HG02623 (cell line): ENCODE results near the gene ARHGAP5.

Experiments used
- ATAC-seq: cut with Tn5 transposase; IDR thresholded peaks from one replicate; pipeline ENCODE4 v1.9.1; 2021; ENCODE audit warnings: moderate library complexity; ENCODE audit not compliant: unreplicated experiment

The ARHGAP5 gene

DNA sequence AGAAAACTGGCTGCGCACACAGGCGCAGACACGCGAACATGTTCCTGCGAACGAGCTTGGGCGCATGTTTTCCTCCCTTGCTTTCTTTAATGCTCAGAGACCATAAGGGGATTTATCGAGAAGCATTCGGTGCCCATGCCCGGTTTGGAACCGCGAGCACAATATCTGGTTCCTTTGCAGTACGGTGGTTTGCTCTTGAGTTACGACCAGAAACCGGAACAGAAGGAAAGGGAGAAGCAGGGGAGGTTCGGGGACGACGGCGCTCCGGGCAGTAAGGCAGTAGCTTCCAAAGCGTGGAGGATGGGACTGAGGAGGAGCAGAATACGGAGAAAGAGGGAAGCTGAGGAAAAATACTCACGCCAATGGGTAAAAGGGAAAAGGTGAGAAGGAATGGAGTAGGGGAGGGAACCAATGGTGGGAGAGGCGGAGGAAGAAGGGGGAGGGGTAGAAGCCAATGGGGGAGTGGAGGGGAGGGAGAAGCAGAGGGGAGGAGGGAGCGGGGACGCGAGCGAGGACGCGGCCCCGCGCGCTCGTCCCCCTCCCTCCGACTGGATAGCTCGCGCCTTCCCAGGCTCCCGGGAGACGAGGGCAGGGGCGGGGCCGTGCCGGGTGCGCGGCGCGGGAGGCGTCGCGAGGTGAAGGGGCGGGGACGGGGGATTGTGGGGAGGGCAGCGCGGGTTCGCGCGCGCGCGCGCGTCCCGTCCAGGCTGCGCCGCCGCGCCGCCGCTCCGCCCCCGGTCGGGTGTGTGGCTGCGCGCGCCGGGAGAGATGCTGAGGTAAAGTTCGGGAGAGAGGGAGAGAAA is 625 bp upstream of the ARHGAP5 start:
- peak; percentile 48 for ATAC-seq

DNA sequence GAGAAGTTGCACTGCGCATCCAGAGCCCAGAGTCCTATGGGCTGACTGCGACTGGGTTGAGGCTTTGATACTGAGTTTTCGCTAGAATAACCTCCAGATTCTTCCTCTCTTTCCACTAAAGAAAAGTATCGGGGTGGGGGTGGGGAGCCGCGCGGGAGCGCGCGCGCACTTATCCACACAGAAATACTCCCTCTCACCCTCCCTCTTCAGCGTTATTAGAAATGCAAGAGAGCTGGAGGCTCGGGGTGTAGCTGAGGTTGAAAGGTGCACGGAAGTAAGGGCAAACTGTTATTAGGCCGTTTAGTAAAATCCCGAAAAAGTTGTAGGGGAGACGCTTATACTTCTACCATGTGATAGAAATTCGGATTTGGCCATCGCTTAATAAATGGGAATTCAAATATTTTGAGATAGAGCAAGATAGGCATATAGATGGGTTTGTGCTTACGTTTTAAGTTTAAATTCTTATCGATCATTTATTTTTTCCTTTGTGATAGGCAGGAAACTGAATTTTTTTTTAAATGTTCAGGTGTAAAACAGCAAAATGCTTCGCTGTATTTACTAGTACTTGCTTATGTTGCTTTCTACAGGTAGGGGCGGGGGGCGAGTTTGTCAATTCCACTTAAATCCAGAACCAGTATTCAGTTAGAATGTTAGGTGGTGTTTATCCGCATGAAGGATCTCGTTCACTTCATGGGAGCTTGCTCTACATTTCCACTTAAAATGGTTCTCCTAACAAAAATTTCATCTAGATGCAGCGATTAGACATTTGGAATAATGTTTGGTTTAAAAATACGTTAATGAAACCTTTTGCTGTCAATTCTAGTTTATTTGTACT is 1.1 kb downstream of the ARHGAP5 start:
- no peak for ATAC-seq

DNA sequence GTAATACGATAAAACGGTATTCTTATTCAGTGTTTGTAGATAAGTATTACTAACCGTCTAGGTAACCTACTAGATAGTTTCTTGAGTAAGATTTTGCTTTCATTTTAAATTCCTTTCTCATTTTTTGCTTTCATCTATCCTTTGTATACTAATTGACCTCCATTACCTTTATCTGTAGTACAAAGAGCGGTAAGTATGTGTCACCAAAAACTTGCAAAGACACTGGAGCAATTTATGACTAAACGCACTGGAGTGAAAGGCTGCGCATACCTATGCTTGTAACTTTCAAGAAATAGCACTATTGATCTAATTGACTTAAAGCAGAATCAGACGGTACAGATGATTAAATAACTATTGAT is 1.7 kb downstream of the ARHGAP5 start:
- no peak for ATAC-seq

DNA sequence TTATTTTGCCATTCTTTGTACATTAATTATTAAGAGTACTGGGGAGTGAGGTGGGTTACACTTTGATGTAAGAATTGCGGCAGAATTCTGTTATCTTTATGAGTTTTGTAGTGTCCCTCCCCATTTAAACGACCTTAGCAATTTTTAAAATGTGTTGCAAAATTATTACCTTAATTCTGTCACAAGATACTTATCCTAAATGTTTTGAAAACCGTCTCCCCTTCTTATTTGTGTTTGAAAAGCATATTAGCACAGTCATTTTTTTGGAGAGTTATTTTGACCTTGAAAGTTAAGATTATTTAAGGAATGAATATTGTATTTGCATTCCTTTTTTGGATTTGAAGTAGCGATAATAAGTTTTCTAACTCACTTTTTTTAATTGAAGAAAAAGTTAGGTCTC is 2.2 kb downstream of the ARHGAP5 start:
- ATAC-seq: no peak

DNA sequence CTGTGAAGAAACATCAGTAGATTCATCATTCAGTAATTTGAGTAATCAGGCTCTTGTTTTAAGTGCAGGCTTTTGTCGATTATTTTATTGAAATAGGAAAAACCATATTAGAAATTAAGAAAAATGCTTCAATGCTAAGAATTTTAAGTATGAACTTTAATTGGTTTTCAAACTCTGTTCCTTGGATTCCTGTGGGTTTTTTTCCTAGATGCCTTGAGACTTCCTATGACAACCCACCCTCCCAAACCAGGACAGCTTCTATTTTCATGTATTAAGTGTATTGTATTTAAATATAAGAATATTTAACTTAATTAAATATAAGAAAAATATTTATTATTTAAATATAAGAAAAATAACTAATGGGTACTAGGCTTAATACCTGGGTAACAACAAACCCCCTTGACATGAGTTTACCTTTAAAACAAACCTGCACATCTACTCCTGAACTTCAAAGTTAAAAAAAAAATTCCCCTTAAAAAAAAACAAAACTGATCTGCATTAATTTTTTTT is 3.0 kb downstream of the ARHGAP5 start:
- ATAC-seq: no peak

DNA sequence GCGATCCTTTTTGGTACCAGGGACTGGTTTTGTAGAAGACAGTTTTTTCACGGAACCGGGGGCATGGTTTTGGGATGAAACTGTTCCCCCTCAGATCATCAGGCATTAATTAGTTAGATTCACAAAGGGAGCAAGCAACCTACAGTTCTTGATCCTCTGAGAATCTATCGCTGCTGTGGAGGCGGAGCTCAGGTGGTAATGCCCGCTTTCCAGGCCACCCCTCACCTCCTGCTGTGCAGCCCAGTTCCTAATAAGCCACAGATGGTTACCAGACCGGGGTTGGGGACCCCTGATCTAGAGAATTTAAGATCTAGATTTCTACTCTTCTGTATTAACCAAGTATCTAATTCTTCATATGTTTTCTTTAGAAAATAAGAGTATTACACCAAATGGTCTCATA is 4.8 kb downstream of the ARHGAP5 start:
- no peak for ATAC-seq

DNA sequence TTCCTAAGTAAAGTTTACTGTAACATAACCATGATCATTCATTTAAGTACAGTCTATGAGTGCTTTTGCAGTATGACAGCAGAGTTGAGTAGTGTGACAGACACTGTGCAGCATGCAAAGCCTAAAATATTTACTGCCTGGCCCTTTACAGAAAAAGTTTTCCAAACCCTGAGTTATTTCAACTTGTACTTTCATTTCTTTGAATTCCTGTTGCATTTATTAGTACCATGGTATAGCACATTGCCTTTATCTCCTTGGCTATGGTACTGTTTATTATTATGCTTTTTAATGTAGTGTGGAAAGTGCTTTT is 6.2 kb downstream of the ARHGAP5 start:
- ATAC-seq: no peak

DNA sequence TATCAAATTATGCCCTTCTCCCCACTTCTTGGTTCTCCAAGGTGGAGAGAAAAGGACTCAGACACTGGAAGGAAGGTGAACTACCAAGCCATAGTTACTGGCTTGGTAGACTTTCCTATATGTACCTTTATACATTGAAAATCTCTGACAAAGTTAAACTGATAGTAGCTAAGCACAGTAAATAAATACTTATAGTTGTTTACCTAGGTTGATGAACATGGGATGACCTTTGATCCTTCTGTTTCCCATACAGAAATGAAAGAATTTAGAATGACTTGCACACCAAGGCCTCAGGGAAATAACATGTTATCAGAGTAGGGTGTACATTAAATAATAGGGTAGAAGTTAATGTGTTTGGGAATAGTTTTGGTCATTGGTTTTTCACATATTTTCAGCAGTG is 6.7 kb downstream of the ARHGAP5 start:
- ATAC-seq: no peak

DNA sequence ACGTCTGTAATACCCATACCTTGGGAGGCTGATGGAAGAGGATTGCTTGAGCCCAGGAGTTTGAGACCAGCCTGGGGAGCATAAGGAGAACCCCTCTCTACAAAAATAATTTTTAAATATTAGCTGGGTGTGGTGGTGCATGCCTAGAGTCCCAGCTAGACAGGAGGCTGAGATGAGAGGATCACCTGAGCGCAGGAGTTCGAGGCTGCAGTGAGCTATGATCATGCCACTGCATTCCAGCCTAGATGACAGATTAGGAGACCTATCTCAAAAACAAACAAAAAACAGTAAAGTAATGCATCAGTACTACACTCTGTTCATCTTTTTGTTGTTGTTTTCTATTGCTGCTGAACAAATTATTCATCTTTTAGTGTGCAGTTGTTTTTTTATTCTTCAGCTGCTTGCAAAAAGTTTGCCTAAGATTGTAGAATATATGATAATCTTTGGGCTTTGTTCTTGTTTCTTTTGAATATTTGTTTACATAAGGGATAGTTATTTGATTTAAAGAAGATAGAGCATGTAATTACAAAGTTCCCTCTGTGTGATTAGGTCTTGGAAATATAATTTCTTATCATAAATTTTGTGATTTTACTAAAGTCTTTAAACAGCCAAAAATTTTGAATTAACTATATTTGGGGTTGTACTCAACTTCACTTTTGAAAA is 8.2 kb downstream of the ARHGAP5 start:
- ATAC-seq: no peak

DNA sequence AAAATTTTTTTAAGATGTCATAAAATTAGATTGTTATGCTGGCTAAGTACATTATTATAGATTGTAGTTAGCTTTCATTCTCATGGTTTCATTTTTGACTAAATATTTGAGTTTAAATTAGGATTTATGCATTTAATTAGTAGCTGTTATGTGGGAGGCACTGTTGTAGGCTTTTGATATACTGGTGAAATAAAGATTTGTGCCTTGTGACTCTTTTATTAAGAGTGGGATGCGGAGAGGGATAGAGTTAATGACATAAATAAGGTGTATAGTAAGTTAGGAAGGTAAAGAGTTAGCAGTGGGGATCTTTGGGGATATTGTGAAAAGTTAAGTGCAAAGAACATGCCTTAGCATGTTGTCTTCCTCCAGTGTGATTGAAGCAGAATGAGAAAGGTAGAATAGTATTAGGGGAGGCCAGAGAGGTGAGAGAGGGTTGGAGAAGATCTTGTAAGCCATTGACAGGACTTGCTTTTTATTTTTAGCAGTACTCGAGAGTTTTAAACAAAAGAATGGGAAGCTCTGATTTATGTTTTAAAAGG is 8.8 kb downstream of the ARHGAP5 start:
- no peak for ATAC-seq

DNA sequence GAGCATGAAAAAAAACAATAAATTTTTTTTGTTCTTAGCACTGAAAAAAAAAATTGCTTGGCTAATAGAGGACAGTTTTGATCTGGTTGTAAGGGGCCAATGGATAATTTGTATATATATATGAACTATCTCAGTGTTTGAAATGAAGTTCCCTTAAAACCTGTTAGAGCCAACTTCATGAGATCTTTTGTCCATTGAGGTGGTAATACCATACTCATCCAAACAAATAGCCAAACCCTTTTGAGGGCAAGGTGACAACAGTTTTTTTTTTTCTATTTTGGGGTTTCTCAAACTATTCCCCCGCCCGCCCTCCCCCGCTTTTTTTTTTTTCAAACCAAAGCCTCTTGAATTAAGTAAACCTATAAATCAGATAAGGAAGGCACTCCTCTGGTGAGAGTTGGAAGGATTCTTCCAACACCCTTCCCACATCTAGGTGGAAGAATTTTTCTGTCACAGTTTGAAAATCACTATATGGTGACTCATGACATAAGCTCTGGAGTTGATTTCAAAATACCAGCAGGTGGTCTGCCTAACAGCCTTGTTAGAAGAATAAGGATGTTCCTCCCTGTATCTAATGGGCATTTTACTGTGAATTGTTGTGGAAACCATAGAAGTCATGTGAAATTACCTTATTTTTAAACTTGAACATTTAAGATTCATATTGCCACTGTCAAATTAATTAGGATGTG is 10.2 kb downstream of the ARHGAP5 start:
- no peak for ATAC-seq

DNA sequence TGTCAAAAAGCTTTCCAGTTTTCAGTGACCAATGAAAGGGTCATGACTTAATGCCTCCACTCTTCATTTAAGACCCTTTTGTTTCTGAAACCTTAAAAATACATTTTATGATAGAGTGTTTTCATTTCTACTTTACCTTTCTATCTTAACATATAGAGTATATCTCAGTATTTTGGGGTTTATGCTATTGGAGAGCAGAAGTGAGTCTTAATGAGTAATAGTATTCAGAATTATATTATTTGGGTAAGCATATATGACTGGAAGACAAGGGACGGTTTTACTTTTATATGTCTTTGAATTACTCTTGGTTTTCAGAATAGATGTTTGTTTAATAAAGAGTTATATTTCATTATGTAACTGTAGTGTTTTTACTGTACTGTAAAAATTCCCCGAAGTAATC is 10.8 kb downstream of the ARHGAP5 start:
- ATAC-seq: no peak

DNA sequence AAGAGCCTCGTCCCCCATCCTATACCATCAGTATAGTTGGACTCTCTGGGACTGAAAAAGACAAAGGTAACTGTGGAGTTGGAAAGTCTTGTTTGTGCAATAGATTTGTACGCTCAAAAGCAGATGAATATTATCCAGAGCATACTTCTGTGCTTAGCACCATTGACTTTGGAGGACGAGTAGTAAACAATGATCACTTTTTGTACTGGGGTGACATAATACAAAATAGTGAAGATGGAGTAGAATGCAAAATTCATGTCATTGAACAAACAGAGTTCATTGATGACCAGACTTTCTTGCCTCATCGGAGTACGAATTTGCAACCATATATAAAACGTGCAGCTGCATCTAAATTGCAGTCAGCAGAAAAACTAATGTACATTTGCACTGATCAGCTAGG is 13.6 kb downstream of the ARHGAP5 start:
- ATAC-seq: no peak

DNA sequence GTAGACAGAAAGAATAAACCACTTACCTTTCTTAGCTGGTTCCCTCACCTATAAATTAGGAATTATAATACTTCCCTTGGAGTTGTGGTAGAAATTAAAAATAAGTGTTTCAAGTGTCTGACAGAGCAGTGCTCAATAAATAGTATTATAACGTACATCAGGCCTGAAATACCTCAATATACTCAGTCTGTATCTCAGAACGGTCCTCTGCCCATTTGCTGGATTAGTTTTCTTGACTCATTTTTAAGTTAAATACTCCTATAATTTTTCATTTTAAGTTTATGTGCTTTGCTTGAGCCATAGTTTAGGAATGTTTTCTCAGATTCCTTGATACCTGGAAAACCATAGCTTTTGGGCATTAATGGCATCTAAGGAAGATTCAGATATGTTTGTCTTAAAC is 22.4 kb downstream of the ARHGAP5 start:
- ATAC-seq: no peak

DNA sequence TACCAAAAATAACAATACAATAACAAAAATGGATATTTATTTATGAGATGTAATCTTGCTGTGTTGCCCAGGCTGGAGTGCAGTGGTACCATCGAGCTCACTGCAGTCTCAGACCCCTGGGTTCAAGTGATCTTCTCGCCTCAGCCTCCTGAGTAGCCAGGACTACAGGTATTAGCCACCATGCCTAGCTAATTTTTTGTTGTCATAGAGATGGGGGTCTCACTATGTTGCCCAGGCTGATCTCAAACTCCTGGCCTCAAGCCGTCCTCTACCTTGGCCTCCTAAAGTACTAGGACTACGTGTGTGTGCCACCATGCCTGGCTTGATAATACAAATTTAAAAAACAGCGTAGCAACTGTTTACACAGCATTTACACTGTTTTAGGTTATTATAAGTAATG is 23.1 kb downstream of the ARHGAP5 start:
- ATAC-seq: no peak

DNA sequence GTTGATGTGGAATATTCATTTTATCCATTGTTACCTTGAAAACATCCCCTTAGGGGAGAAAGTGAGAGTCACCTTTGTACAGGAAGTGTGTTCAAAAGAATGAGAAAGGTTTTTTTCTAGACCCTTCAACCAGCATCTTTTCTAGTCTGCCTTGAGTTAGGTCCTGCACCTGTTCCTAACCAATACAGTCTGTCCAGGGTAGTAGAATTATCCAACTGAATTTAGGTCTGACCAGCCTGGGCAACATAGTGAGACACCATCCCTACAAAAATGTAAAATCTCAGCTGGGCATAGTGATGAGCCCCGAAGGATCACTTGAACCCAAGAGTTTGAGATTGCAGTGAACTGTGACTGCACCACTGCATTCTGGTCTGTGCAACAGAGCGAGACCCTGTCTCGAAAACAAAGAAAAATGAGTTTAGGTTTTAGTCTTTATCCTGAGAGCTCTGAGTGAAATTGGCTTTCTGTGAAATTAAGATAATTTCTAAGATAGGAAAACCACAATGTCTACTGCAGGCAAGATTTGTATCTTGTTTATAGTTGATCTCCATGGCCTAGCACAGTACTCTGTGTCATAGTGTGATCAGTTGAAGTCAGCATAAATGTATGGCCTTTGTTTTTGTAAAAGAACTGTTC is 25.2 kb downstream of the ARHGAP5 start:
- peak; percentile 84 for ATAC-seq

DNA sequence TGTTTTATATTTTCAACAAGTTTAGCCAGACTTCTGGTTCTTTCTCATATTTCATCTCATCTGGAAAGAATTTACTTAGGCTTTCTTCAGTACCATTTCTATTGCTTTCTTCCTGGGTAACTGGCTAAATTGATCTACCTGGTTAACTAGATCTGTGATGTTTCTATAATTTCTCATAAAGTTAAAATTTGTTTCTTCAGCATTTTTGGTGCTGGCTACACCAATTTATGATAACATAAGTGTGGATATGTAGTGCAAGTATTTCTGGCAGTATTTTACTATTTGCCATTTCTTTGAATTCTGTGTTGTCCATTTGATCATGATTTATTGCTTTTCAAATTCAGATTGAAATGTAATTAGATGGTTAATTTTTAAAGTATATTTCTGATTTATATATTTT is 25.9 kb downstream of the ARHGAP5 start:
- no peak for ATAC-seq

DNA sequence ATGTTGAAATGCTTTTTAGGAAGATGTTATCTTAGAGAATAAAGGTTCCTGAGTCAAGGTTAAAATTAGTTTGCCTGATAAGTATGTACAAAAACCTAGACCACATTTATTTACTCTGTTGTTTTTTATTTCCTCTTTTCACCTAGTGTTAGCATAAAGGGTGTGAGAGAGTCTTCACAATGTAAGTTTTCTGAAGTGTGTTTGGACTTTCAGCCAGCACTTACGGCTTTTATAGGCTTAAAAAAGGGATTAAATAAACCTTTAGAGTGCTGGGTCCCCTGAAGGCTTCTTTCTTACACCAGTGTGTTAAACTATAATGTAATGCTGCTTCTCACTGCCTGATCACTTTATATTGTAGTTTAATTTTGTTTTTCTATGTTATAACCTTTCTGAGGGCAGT is 27.2 kb downstream of the ARHGAP5 start:
- ATAC-seq: no peak

DNA sequence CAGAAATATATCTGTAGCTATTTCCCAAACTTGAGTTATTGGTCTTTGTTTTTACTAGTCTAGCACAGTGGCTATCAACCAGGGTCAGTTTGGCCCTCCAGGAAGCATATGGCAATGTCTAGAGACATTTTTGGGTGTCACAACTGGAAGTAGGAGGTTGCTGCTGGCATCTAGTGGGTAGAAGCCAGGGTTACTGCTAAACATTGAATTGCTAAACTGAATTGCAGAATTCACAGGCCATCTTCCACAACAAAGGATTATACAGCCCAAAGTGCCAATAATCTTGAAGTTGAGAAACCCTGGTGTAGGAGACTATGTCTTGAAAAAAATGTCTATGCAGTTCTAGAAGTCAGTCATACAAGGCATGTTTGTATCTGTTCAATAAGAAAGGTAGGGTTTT is 27.7 kb downstream of the ARHGAP5 start:
- no peak for ATAC-seq

DNA sequence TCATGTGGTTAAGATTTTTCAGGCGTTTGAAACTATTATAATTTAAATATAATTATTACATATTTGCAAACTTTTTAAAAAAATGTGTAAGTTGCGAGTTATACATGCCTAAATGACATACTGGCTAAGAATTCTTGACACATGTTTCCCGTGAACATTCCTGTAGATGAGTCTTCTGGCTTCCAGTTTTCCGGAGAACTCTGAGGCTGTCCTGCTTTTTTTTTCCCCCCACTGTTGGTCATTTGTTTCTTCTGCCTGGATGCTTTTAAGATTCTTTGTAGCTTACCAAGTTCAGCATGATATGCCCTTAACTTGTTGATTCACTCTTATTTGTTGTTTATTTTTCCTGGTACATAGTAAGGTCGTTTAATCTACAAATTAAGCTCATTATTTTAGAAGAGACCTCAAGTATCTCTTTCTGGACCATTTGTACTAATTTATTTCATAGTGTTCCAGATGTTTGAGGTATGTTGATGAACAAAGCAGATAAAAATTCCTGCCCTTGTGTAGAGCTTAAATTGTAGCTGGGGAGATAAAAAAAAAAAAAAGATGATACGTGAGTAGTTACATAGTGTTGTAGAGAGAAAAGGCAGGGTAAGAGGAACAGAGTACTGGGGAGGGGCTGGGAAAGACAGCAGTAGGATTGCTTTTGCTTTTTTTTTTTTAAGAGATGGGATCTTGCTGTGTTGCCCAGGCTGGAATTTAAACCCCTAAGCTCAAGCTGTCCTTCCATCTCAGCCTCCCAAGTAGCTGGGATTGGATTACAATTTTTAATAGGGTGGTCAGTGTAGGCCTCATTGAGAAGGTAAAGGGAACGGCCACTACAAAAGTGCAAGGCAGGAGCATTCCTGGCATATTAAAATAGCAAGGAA is 32.8 kb downstream of the ARHGAP5 start:
- no peak for ATAC-seq
